ENCODE measurements around the gene ATG3.

DNA sequence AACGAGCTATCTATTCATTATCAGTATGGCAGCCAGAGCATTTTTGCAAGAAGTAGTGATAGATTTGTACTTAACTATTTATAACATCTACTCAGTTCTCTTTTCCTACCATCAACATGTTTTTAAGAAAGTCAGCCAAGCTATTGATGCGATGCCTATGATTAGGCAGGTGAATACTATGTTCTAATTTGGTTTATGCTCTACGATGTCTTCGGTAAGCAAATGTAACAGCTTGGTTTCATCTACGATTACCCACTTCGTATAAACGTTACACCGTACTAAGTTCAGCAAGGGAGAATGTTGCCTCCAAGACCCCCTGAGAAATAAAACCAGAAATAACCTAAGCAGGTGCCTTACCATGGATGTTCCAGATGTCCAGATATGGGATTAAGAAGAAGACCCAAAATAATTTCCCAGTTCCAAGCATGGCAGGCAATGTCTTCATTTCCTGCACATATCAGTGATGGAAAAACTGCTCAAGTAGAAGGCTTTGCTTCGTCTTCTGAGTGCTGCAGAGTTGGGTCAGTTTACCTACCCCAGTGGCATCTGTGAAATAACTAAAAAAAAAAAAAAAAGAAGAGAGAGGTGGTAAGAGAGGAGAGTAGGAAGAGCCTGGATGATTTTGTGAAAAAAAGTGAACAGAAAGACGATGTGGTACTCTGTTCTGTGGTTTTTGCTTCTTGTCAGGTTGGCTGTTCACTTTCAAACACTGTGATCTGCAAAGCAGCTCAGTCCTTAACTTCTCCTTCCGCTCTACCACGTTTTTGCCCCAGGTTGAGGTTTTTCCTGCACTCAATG lies 62.6 kb downstream of the ATG3 start, which contains the start of gene BTLA:
- no peak for TF ChIP-seq CTCF (IDR thresholded peaks at IDR 0.05 in 8 of 11, conservative IDR thresholded peaks at IDR 0.05 in 3 of 11)
- TF ChIP-seq POLR2AphosphoS5 (IDR thresholded peaks at IDR 0.05), result peak in 1 of 3 donors; percentile 59
- TF ChIP-seq POLR2A (IDR thresholded peaks at IDR 0.05), result peak in 1 of 3 donors; percentile 14
